HepG2 (cell line): ENCODE results near the gene UXS1. TPM values are rescaled to one million over a fixed set of nuclear protein-coding genes. Genes with fewer than 3 reads are reported as not detected.

ENCODE experiments used
- ARID3A ChIP-seq: IDR thresholded peaks from 2 replicates; pipeline ENCODE4 v1.6.1; 2012; ENCODE audit warnings: low read depth, low read length, improper control_type of control experiment
- DMTF1 ChIP-seq: sonication (generic); formaldehyde crosslinking; IDR thresholded peaks from 2 replicates; pipeline ENCODE4 v1.4.0; 2020; ENCODE audit warnings: mild to moderate bottlenecking, missing genetic modification reagents
- ETV5 ChIP-seq: IDR thresholded peaks from 2 replicates; pipeline ENCODE4 v1.6.1; 2018; ENCODE audit warnings: missing biosample characterization, missing genetic modification reagents, inconsistent platforms, borderline replicate concordance
- GPN1 ChIP-seq: sonication (generic); formaldehyde crosslinking; IDR thresholded peaks from 2 replicates; pipeline ENCODE4 v1.5.1; 2020; ENCODE audit warnings: missing genetic modification reagents, borderline replicate concordance
- HNRNPL ChIP-seq: fragments of 200-400 bp; formaldehyde crosslinking; IDR thresholded peaks from 2 replicates; pipeline ENCODE4 v1.6.1; 2017; ENCODE audit warnings: mild to moderate bottlenecking, low read depth, low read length
- KAT7 ChIP-seq: IDR thresholded peaks from 2 replicates; pipeline ENCODE4 v1.6.1; 2018; ENCODE audit warnings: borderline replicate concordance, missing compliant biosample characterization
- KMT2A ChIP-seq: sonication (generic); formaldehyde crosslinking; IDR thresholded peaks from 2 replicates; pipeline ENCODE4 v1.4.0; 2020; ENCODE audit warnings: missing genetic modification reagents
- MIXL1 ChIP-seq: IDR thresholded peaks from 2 replicates; pipeline ENCODE4 v1.6.1; 2016
- NR2F1 ChIP-seq, 2 experiments: fragments of 450-650 bp in 1 of 2; formaldehyde crosslinking in 1 of 2; IDR thresholded peaks; 2 replicates each; pipeline versions ENCODE4 v1.5.0 to v1.6.1; 2016 to 2020; ENCODE audit warnings: mild to moderate bottlenecking in 1 of 2, missing compliant biosample characterization in 1 of 2, missing genetic modification reagents in 1 of 2, moderate library complexity in 1 of 2
- RFX5 ChIP-seq: IDR thresholded peaks from 2 replicates; pipeline ENCODE4 v1.6.1; 2011; ENCODE audit warnings: low read depth, low read length, improper control_type of control experiment
- RXRA ChIP-seq: sonication (generic); formaldehyde crosslinking; IDR thresholded peaks from 2 replicates; pipeline ENCODE4 v1.5.1; 2020; ENCODE audit warnings: missing genetic modification reagents
- TEAD3 ChIP-seq: optimal IDR thresholded peaks from 2 replicates; pipeline ENCODE3; 2016; ENCODE audit warnings: borderline replicate concordance
- THRA ChIP-seq: sonication (generic); formaldehyde crosslinking; IDR thresholded peaks from 2 replicates; pipeline ENCODE4 v1.4.0; 2020; ENCODE audit warnings: missing genetic modification reagents, borderline replicate concordance
- ZNF205 ChIP-seq: IDR thresholded peaks from 2 replicates; pipeline ENCODE4 v1.6.1; 2018; ENCODE audit warnings: missing biosample characterization, missing genetic modification reagents
- ZNF75D ChIP-seq: sonication (generic); formaldehyde crosslinking; IDR thresholded peaks from 2 replicates; pipeline ENCODE4 v1.8.1; 2023; ENCODE audit warnings: missing genetic modification reagents, mild to moderate bottlenecking, borderline replicate concordance
- polyA plus RNA-seq, 8 experiments: library from polyadenylated mRNA; depleted of rRNA in 3 of 8; stranded (reverse) in 7 of 8; unstranded in 1 of 8; fragments of >200 nt; fragmentation: Illumina TruSeq in 4 of 8; extraction: Trizol in 4 of 8; gene quantifications; 2 replicates each; pipeline versions ENCODE4 v1.2.1 to v1.2.3, GENCODE V29; 2011 to 2016; ENCODE audit warnings: low read depth in 4 of 8, missing spikeins in 1 of 8, mixed read lengths in 1 of 8; ENCODE audit not compliant: insufficient read depth in 1 of 8
- total RNA-seq, 5 experiments: library from RNA; depleted of rRNA; stranded (reverse); fragments of >200 nt; fragmentation: Illumina TruSeq; extraction: Trizol; gene quantifications; 2 replicates each; pipeline ENCODE4 v1.2.3, GENCODE V29; 2016; ENCODE audit warnings: low read depth in 1 of 5
- TF ChIP-seq, protein P1 (sequence below): sonication (generic); formaldehyde crosslinking; IDR thresholded peaks from 2 replicates; pipeline ENCODE4 v1.8.1; 2022; ENCODE audit warnings: mild to moderate bottlenecking, missing genetic modification reagents
- TF ChIP-seq, protein P2 (sequence below): IDR thresholded peaks from 2 replicates; pipeline ENCODE4 v1.6.1; 2016; ENCODE audit warnings: missing genetic modification reagents, missing compliant biosample characterization
- TF ChIP-seq, protein P3 (sequence below): sonication (generic); formaldehyde crosslinking; IDR thresholded peaks from 2 replicates; pipeline ENCODE4 v1.8.0; 2022; ENCODE audit warnings: mild to moderate bottlenecking, missing genetic modification reagents
- TF ChIP-seq, protein P4 (sequence below): IDR thresholded peaks from 2 replicates; pipeline ENCODE4 v1.6.1; 2016; ENCODE audit warnings: low read depth, borderline replicate concordance
- TF ChIP-seq, protein P5 (sequence below): conservative IDR thresholded peaks from 2 replicates; pipeline ENCODE4 v1.6.1; 2018; ENCODE audit warnings: missing genetic modification reagents

UXS1 gene
- total and polyA plus RNA-seq, 2 of the 13 experiments (the other 11 are each of a cell fraction or from before 2014, with no cell fraction given), result 53.3 to 110 TPM

DNA sequence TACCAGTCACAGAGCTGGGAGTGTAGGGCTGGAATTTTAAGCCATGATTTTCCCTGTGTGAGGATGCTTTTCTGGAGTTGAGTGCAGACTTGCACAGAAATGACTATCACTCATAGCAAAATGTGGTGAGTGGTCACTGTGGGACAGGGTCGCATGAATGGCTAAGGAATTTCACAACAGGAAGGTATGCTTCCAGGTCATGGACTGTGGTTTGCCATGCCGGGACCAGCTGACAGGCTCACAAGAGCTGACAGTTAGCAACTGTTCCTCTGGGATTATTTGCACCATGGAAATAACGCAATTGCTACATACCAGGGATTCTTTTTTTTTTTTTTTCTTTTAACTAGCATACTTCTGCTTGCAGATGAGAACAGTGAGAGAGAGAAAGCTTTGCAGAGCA is 3.8 kb upstream of the UXS1 start (continued):
- TF ChIP-seq ARID3A, result 0 out of 2 replicates have a peak, but pooled peaks have one; percentile 61
- no peak for TF ChIP-seq RFX5
- TF ChIP-seq NR2F1 (CRISPR knock-in tag; IDR thresholded peaks at IDR 0.05), result peak in 1 of 2 experiments; percentile 38; a peak in 1 of 4 replicates
- TF ChIP-seq MIXL1 (CRISPR knock-in tag), result peak; percentile 43; the same call in 1 of the 2 replicates
- peak; percentile 79 for TF ChIP-seq RXRA (CRISPR knock-in tag)
- TF ChIP-seq HNRNPL, result no peak
- TF ChIP-seq, protein P1, sequence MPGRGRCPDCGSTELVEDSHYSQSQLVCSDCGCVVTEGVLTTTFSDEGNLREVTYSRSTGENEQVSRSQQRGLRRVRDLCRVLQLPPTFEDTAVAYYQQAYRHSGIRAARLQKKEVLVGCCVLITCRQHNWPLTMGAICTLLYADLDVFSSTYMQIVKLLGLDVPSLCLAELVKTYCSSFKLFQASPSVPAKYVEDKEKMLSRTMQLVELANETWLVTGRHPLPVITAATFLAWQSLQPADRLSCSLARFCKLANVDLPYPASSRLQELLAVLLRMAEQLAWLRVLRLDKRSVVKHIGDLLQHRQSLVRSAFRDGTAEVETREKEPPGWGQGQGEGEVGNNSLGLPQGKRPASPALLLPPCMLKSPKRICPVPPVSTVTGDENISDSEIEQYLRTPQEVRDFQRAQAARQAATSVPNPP, result no peak
- TF ChIP-seq, protein P2, sequence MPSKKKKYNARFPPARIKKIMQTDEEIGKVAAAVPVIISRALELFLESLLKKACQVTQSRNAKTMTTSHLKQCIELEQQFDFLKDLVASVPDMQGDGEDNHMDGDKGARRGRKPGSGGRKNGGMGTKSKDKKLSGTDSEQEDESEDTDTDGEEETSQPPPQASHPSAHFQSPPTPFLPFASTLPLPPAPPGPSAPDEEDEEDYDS (CRISPR knock-in tag), result peak; percentile 27; the same call in 1 of the 2 replicates
- TF ChIP-seq ZNF75D, result no peak
- TF ChIP-seq, protein P3, sequence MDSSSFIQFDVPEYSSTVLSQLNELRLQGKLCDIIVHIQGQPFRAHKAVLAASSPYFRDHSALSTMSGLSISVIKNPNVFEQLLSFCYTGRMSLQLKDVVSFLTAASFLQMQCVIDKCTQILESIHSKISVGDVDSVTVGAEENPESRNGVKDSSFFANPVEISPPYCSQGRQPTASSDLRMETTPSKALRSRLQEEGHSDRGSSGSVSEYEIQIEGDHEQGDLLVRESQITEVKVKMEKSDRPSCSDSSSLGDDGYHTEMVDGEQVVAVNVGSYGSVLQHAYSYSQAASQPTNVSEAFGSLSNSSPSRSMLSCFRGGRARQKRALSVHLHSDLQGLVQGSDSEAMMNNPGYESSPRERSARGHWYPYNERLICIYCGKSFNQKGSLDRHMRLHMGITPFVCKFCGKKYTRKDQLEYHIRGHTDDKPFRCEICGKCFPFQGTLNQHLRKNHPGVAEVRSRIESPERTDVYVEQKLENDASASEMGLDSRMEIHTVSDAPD (CRISPR knock-in tag), result 0 out of 2 replicates have a peak, but pooled peaks have one; percentile 35
- TF ChIP-seq TEAD3, result peak; percentile 98
- 0 out of 2 replicates have a peak, but pooled peaks have one; percentile 44 for TF ChIP-seq KAT7 (CRISPR knock-in tag)
- TF ChIP-seq, protein P4, sequence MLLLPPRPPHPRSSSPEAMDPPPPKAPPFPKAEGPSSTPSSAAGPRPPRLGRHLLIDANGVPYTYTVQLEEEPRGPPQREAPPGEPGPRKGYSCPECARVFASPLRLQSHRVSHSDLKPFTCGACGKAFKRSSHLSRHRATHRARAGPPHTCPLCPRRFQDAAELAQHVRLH (CRISPR knock-in tag), result no peak
- no peak for TF ChIP-seq DMTF1 (CRISPR knock-in tag)
- TF ChIP-seq, protein P5, sequence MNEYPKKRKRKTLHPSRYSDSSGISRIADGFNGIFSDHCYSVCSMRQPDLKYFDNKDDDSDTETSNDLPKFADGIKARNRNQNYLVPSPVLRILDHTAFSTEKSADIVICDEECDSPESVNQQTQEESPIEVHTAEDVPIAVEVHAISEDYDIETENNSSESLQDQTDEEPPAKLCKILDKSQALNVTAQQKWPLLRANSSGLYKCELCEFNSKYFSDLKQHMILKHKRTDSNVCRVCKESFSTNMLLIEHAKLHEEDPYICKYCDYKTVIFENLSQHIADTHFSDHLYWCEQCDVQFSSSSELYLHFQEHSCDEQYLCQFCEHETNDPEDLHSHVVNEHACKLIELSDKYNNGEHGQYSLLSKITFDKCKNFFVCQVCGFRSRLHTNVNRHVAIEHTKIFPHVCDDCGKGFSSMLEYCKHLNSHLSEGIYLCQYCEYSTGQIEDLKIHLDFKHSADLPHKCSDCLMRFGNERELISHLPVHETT (CRISPR knock-in tag), result 0 out of 2 replicates have a peak, but pooled peaks have one; percentile 35
- no peak for TF ChIP-seq GPN1 (CRISPR knock-in tag)
- no peak for TF ChIP-seq ZNF205 (CRISPR knock-in tag)
- TF ChIP-seq THRA (CRISPR knock-in tag), result peak; percentile 78; the same call in 1 of the 2 replicates
- peak; percentile 79; the same call in 1 of the 2 replicates for TF ChIP-seq ETV5
- TF ChIP-seq KMT2A (CRISPR knock-in tag), result no peak
